C4-2B (cell line): ENCODE measurements around the gene ICAM5.
"Not testable (repeated sequence)": the region's sequence is repeated elsewhere in the genome, so short reads cannot be mapped to it uniquely, and the experiment has no call there.

Source experiments
- H3K27ac ChIP-seq: fragments of 450-650 bp; 2 replicates; pipeline ENCODE4 v1.5.1; 2017
- ZFX ChIP-seq: fragments of 450-650 bp; IDR thresholded peaks from 2 replicates; pipeline ENCODE4 v1.6.1; 2017
- TF ChIP-seq, protein P1 (sequence below): fragments of 450-650 bp; conservative IDR thresholded peaks from 2 replicates; pipeline ENCODE4 v1.5.1; 2017; ENCODE audit warnings: mild to moderate bottlenecking

ICAM5 gene, protein sequence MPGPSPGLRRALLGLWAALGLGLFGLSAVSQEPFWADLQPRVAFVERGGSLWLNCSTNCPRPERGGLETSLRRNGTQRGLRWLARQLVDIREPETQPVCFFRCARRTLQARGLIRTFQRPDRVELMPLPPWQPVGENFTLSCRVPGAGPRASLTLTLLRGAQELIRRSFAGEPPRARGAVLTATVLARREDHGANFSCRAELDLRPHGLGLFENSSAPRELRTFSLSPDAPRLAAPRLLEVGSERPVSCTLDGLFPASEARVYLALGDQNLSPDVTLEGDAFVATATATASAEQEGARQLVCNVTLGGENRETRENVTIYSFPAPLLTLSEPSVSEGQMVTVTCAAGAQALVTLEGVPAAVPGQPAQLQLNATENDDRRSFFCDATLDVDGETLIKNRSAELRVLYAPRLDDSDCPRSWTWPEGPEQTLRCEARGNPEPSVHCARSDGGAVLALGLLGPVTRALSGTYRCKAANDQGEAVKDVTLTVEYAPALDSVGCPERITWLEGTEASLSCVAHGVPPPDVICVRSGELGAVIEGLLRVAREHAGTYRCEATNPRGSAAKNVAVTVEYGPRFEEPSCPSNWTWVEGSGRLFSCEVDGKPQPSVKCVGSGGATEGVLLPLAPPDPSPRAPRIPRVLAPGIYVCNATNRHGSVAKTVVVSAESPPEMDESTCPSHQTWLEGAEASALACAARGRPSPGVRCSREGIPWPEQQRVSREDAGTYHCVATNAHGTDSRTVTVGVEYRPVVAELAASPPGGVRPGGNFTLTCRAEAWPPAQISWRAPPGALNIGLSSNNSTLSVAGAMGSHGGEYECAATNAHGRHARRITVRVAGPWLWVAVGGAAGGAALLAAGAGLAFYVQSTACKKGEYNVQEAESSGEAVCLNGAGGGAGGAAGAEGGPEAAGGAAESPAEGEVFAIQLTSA

DNA sequence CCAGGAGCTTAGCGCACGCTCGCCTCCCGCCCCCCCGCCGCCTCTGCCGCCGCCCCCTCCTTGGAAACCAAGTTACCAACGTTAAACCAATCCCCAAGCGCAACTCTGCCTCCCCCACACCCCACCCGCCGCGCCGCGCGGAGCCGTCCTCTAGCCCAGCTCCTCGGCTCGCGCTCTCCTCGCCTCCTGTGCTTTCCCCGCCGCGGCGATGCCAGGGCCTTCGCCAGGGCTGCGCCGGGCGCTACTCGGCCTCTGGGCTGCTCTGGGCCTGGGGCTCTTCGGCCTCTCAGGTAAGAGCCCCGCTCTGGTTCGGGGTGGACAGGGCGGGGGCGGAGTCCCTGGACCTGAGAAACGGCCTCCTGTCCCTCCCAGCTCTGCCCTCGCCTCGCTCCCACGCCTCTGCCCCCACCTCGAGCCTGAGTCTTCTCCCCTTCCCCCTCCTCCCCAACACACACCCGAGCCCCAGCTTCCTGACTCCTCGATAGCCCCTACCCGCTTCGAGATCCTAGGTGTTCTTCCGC, at the start of gene ICAM5:
Gene ICAM5 (plus strand): TSS at position 117 of the 521 bp plus-strand sequence. CDS start 92 bp downstream, at position 209.
- TF ChIP-seq, protein P1, sequence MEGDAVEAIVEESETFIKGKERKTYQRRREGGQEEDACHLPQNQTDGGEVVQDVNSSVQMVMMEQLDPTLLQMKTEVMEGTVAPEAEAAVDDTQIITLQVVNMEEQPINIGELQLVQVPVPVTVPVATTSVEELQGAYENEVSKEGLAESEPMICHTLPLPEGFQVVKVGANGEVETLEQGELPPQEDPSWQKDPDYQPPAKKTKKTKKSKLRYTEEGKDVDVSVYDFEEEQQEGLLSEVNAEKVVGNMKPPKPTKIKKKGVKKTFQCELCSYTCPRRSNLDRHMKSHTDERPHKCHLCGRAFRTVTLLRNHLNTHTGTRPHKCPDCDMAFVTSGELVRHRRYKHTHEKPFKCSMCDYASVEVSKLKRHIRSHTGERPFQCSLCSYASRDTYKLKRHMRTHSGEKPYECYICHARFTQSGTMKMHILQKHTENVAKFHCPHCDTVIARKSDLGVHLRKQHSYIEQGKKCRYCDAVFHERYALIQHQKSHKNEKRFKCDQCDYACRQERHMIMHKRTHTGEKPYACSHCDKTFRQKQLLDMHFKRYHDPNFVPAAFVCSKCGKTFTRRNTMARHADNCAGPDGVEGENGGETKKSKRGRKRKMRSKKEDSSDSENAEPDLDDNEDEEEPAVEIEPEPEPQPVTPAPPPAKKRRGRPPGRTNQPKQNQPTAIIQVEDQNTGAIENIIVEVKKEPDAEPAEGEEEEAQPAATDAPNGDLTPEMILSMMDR, result no peak
- TF ChIP-seq ZFX, result peak; percentile 61; the same call in 1 of the 2 replicates
- H3K27ac ChIP-seq, result peak within 1 kb of the TSS; percentile 74

DNA sequence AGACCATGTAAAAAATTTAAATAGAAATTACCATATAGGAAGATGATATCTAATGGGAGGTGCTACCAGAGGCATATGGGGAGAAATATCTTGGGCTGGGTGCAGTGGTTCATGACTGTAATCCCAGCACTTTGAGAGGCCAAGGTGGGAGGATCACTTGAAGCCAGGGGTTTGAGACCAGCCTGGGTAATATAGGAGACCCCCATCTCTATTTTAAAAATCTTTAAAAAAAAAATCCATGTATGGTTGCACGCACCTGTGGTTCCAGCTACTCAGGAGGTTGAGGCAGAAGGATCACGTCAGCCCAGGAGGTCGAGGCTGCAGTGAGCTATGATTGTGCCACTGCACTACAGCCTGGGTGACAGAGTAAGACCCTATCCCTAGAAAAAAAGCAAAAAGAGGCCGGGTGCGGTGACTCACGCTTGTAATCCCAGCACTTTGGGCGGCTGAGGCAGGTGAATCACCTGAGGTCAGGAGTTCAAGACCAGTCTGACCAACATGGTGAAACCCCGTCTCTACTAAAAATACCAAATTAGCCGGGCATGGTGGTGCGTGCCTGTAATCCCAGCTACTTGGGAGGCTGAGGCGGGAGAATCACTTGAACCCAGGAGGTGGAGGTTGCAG, 47.8 kb upstream of the ICAM5 start:
- H3K27ac ChIP-seq, result not testable (repeated sequence)

DNA sequence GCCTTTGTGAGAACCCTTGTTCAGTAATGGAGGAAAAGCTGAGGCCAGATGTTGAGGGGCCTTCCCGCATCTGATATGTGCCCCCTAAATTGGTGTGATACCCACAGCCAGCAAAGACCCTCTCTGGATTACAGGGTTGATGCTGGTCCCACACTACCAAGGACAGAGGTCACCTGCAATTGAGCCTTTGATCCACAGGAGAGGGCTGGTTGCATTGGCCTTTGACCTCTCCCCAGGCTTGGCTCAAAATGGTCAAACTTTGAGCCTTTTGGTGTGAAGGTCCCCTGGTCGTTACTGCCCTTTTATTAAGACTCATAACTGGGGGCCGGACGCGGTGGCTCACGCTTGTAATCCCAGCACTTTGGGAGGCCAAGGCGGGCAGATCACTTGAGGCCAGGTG, 46.1 kb upstream of the ICAM5 start:
- H3K27ac ChIP-seq, result no peak overlapping the region
- TF ChIP-seq ZFX, result no peak
- TF ChIP-seq, protein P1, result no peak

DNA sequence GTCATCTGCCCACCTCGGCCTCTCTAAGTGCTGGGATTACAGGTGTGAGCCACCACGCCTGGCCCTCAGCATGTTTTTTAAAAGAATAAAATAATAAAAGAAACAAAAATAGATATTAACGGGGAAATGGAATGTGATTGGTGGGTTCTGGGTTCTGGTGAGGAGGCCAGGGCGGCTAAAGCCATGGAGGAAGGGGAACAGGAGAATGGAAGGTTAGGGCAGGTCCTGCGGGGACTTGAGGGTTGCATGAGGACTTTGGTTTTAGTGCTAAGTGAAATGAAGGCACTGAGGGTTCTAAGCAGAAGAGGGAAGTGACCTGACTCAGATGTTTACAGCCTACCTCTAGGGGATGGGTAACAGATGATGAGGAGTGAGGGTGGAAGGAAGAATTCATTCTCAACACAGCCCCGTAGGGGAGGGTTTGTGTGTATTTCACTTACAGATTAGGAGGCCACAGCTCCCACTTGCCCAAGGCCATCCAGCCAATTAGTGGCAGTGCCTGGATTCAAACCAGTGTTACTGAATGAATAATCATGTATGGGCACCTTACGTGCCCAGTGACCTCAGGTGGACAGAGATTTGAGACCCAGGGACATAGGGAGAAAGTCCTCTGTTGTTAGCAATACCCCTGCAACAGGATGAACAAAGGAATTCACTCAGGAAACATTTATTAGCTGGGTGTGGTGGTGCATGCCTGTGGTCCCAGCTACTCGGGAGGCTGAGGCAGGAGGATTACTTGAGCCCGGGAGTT, 44.4 kb upstream of the ICAM5 start:
- no peak overlapping the region for H3K27ac ChIP-seq
- no peak for TF ChIP-seq ZFX
- TF ChIP-seq, protein P1, result no peak

DNA sequence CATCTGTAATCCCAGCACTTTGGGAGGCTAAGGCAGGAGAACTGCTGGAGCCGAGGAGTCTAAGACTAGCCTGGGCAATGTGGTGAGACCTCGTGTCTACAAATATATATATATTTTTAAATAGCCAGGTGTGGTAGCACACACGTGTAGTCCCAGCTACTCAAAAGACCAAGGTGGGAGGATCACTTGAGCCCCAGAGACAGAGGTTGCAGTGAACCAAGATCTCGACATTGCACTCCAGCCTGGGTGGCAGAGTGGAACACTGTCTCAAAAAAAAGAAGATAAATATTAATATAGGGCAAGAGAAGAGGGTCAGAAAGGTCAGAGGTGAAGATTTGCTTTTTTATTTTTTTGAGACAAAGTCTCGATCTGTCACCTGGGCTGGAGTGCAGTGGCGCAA, 43.2 kb upstream of the ICAM5 start:
- no peak overlapping the region for H3K27ac ChIP-seq
- TF ChIP-seq ZFX, result no peak
- TF ChIP-seq, protein P1, result no peak

DNA sequence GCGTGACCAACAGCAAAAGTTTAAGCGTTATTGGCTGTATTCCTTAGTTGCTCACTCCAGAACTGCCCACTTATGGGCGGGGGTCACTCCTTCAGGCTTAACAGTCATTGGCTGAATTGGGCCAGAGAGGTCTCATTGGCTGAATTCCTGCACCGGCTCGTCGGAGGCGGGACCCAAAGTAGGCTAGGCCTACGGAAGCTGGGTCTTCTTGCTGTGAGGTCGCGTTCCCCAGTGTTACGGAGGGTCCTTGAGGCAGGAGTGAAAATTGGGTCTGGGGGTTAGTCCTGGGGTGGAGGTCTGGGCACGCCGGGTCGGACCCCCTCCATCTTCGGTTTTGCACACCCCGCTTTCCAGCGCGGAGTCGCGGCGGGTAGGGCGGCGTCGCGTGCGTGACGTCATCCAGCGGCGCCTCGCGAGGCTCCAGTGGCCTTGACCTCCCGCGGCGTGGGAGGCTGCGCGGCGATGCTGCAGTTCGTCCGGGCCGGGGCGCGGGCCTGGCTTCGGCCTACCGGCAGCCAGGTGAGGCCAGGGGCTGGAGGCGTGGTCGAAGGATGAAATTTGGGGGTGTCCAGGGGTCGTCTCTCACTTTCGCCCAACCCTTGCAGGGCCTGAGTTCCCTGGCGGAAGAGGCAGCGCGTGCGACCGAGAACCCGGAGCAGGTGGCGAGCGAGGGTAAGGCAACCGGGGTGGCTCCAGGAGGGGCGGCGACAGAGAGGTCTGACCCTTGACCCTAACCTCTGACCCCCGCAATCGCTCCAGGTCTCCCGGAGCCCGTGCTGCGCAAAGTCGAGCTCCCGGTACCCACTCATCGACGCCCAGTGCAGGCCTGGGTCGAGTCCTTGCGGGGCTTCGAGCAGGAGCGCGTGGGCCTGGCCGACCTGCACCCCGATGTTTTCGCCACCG, 37.7 kb upstream of the ICAM5 start, which contains the start of gene MRPL4:
Gene MRPL4 (plus strand): TSS at position 423 of the 903 bp plus-strand sequence. CDS start 40 bp downstream, at position 463.
- TF ChIP-seq ZFX, result peak; percentile 96; the same call in 1 of the 2 replicates
- TF ChIP-seq, protein P1, result no peak
- H3K27ac ChIP-seq, result peak within 1 kb of the TSS; percentile 88
